ENCODE measurements around the gene STK32B.
A peak's percentile ranks its signal among the peaks of the same experiment; 100 is the strongest.

STK32B gene

GRCh38 chr4:5009796-5010195 lies 41.5 kb upstream of the STK32B start:
- DNase-seq, result no peak
- H3K9me3 ChIP-seq (ENCODE audit: severe bottlenecking), result no peaks in the 10 kb centered on the region
- no peaks in the 10 kb centered on the region for H3K36me3 ChIP-seq
- H3K4me3 ChIP-seq (ENCODE audit: low read depth, low read length), result no peak overlapping the region
- TF ChIP-seq CTCF (IDR thresholded peaks at IDR 0.05; ENCODE audit: low read depth, low read length), result no peak
- no peaks in the 10 kb centered on the region for H3K27me3 ChIP-seq (ENCODE audit: insufficient read depth, low read depth, severe bottlenecking)
- H3K27ac ChIP-seq, result no peak overlapping the region

GRCh38 chr4:5010984-5011383 lies 40.3 kb upstream of the STK32B start:
- Histone ChIP-seq H3K9me3 (ENCODE audit: severe bottlenecking) (no peaks in the 10 kb centered on the region), H3K36me3 (no peaks in the 10 kb centered on the region), H3K4me3 (ENCODE audit: low read depth, low read length) (no peak overlapping the region), H3K27ac (no peak overlapping the region; the same call in 1 of the 2 replicates), H3K27me3 (ENCODE audit: insufficient read depth, low read depth, severe bottlenecking) (no peaks in the 10 kb centered on the region)
- DNase-seq, result peak; percentile 42
- no peak for TF ChIP-seq CTCF (IDR thresholded peaks at IDR 0.05; ENCODE audit: low read depth, low read length)

DNA sequence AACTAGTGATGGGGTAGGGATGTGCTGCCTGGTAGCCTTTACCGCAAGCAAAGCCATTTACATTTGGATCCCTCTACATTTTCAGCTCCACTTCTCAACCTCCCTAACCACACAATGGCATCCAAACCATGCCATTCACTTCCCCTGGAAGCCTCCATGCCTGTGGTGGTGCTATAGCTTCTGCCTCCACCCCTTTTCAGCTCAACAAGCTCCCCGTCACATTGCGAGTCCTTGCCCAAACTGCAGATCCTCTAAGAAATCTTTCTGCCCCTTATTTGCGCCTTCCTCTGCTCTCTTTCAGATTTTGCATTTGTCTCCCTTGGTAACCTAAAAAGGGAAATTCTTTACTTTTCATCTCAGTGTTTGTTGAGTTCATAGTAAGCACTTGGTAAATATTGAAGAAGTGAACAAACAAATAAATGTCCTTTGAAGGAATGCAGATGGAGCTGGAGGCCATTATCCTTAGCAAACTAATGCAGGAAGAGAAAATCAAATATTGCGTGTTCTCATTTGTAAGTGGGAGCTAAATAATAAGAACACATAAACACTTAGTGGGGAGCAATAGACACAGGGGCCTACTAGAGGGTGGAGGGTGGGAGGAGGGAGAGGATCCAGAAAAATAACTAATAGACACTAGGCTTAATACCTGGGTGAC lies 38.9 kb upstream of the STK32B start:
- Histone ChIP-seq H3K9me3 (ENCODE audit: severe bottlenecking) (no peaks in the 10 kb centered on the region), H3K27ac (no peak overlapping the region), H3K36me3 (no peaks in the 10 kb centered on the region), H3K27me3 (ENCODE audit: insufficient read depth, low read depth, severe bottlenecking) (no peaks in the 10 kb centered on the region), H3K4me3 (ENCODE audit: low read depth, low read length) (no peak overlapping the region)
- DNase-seq, result no peak
- no peak for TF ChIP-seq CTCF (IDR thresholded peaks at IDR 0.05; ENCODE audit: low read depth, low read length)

GRCh38 chr4:5012958-5013357 lies 38.3 kb upstream of the STK32B start:
- no peak overlapping the region for H3K27ac ChIP-seq
- no peaks in the 10 kb centered on the region for H3K9me3 ChIP-seq (ENCODE audit: severe bottlenecking)
- no peak for DNase-seq
- no peak overlapping the region for H3K4me3 ChIP-seq (ENCODE audit: low read depth, low read length)
- H3K36me3 ChIP-seq, result no peaks in the 10 kb centered on the region
- no peak for TF ChIP-seq CTCF (IDR thresholded peaks at IDR 0.05; ENCODE audit: low read depth, low read length)
- no peaks in the 10 kb centered on the region for H3K27me3 ChIP-seq (ENCODE audit: insufficient read depth, low read depth, severe bottlenecking)

GRCh38 chr4:5014007-5014682 lies 37.1 kb upstream of the STK32B start:
- no peak overlapping the region for H3K4me3 ChIP-seq (ENCODE audit: low read depth, low read length)
- no peak overlapping the region for H3K27ac ChIP-seq
- H3K27me3 ChIP-seq (ENCODE audit: insufficient read depth, low read depth, severe bottlenecking), result no peaks in the 10 kb centered on the region
- H3K9me3 ChIP-seq (ENCODE audit: severe bottlenecking), result no peaks in the 10 kb centered on the region
- H3K36me3 ChIP-seq, result no peaks in the 10 kb centered on the region
- no peak for TF ChIP-seq CTCF (IDR thresholded peaks at IDR 0.05; ENCODE audit: low read depth, low read length)
- DNase-seq, result no peak
